HG03097 (cell line): ENCODE results near the gene TH.

Experiments used
- ATAC-seq: cut with Tn5 transposase; IDR thresholded peaks from one replicate; pipeline ENCODE4 v1.9.1; 2021; ENCODE audit not compliant: unreplicated experiment, low FRiP score

TH gene

DNA sequence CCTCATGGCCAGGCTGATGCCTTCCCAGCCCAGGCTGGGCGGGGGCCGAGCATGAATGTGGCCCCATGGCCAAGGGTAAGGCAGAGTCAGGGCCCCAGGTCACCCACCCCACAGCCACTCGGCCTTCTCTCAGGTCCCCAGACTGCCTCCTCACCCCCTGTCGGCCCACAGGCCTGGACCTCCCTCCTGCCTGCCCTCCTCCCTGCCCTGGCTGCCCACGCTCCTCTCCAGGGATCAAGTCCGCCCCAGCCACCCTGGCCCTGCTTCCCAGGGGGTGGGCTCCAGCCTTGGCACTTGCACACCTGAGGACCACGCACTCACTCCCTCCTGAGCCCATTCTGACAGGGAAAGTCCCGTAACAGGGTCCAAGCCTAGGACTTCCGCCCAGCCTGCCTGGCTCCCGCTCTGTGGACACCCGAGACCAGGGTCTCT is 37.8 kb upstream of the TH start:
- ATAC-seq, result no peak

DNA sequence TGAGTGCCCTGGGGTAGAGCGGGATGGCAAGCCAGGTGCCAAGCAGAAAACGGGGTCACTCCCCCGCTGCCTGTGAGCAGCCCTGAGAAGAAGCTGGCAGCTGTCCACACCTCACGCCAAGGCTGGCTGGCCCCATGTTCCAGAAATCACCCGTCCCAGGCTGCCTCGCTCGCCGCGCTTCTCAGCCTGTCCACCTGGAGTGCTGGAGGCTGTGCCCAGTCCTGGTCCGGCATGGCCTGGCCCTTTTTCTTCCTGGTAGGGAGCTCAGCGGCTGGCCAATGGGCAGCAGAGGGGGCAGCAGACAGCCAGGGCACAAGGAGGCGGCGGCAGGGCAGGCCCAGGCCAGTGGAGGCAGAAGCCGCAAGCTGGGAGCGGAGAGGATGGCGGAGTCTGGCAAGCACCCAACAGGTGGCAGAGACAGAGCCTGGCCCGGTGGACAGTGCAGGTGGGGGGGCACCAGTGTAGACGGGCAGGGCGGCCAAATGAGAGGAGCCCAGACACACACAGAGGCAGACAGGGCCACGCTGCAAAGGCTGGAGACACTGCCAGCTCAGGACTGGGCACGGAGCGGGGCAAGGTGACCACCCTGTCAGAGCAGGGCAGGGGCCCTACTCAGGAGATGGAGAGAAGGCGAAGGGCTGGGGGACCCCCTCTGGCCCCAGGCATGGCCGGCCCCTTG is 37.2 kb upstream of the TH start:
- ATAC-seq, result no peak

DNA sequence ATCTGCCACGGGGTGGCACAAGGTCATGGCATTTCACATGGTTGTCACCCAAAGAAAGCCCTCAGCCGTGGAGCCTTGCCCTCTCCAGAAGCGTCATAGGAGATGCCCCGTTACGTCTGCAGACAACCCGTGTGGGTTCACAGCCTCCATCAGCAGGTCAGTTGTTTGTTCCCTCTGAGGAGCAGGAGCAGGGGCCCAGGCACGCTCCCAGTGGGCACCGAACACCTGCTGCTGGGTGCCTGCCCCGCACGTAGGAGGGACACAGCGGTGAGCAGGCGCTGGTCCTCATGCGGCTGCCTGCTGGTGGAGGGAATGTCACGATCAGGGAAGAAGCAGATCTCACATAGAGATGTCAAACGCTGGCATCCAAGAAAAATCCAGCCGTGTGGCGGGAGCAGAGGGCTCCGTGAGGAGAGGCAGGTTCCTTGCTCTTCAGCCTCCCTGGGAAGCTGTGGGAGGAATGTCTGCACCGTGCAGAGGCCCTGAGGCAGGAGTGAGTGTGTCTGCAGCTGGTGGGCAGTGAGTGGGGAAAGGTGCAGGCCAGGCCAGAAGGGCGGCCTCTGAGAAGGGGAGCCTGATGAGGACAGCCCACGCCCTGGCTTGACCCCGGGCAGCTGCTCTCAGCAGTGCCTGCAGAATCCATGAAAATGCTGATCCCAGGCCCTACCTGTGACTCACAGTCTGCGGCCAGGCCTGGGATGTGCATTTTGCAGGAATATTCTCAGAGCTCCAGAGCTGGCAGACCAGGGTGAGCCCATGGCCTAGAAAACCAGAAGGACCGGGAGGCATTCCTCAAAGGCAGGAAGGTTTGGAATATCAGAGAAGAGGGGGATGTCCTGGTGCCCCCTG is 36.4 kb upstream of the TH start:
- no peak for ATAC-seq

DNA sequence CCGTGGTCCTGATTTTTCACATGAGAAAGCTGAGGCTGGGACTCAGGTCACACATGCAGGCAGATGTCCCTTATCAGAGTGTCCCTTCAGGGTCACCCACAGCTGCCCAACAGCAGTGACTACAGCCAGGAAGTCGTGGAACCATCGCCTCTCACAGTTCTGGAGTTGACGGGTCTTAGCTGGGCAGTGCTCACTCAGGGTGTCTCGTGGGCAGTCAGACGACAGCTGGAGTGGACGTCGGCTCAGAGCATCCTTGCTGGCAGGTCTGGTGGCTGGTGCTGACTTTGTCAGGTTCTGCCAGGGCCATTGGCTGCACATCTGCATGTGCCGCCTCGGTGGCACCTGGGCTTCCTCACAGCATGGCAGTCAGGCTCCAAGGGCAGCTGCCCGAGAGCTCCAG is 35.6 kb upstream of the TH start:
- no peak for ATAC-seq

DNA sequence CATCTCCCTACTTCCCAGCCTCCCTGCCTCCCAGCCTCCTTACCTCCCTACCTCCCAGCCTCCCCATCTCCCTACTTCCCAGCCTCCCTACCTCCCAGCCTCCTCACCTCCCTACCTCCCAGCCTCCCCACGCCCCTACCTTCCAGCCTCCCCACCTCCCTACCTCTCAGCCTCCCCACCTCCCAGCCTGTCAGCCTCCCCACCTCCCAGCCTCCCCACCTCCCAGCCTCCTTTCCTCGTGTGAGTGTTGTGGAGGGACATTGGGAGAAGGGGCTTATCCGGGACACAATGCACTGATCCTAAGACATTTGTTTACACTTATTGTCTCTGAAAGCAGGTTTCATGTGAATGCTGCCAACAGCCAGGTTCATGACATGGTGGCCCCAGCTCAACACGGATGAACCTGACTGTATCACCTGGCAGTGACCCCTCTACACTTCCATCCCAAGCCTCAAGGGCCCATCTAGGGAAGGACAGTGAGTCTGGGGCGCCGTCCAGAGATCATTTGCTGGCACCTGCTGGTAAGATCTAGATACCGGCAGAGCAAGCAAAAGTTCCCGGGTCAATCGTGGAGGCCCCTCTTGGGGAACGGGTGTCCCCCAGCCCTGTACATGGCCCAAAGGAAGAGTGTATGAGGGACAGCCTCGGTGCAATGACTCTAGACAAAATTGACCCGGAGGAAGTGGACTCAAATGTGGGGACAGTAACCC is 34.5 kb upstream of the TH start:
- no peak for ATAC-seq

DNA sequence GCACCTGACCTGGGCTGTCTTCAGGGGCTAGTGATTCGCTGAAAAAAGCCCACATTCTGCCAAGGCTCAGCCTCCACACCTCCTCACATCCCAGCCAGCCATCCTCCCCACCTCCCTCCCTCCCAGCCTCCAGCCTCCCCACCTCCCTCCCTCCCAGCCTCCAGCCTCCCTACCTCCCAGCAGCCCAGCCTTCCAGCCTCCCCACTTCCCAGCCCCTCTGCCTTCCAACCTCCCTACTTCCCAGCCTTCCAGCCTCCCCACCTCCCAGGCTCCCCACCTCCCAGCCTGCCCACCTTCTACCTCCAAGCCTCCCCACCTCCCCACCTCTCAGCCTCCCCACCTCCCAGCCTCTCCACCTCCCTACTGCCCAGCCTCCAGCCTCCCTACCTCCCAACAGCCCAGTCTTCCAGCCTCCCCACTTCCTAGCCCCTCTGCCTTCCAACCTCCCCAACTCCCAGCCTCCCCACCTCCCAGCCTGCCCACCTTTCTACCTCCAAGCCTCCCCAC is 33.7 kb upstream of the TH start:
- ATAC-seq, result no peak

DNA sequence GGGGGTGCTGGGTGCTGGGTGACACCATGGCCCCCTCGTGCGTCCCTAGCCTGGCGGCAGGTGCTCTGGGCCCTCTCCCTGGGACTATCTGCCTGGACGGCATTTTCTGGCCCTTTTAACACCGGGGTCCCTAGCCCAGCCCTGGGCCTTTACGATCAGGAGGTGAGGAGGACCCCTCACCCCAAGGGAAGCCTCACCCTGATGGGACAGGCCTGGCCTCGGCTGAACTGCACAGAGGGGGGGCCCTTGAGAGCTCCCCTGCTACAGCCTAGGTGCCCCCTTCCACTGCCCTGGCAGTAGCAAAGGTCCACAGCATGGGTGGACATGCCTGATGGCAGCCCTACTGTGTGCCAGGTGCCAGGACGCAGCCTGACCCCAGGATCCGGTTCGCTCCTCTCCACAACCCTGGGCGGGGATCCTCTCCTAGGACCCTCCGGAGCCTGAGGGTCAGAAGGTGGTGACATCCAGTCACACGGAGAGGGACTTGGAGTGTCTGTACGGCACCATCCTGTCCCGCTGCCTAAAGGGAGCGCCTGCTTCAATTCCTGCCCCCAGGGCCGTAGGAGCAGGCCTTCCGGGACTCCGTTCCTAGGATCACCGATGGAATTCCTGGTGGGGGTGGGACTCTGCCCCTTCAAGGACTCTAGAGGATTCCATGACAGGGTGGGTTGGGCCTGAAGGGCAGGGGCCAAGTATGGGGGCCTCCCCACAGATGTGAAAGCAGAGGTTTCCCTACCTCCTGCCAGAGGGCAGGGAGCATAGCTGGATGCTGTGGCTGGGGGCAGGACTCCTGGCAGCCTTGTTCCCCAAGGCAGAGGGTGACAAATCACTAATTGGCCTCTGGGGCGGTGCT is 33.0 kb upstream of the TH start:
- ATAC-seq, result no peak

DNA sequence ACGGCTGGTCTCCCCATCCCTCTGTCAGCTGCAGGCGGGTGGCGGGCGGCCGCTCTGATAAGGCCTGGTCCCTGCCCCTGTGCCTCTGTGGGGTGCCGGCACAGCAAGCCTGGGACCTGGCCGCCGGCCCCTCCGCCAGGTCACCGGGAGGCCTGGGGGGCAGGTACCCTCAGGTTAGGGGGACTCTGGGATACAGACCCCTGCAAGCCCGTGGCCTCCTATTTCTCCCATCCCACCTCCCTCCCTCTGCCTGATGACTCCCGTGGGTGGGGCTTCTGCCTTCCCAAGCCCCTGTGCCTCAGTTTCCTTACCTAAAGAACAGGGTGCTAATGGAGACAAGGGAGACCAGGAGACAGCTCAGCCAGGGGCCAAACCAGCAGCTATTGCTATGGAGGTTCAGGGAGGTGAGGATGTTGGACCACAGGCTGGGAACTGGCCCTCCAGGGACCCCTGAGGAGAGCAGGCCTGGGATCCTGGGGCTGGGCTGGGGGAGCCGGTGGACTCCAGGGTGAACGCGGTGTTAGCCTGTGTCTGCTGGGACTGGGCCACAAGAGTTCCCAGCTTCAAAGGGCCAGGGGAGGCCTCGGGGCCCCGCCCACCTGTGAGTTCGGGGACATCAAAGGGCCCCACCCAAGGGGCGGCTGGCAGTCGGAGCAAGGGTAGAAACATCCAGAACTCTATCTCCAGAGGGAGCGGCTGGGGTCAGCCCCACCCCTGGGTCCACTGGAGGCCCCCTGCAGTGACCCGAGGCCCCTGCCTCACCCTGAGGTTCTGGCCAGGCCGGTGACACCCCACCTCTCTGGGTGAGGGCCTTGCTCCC is 32.0 kb upstream of the TH start:
- no peak for ATAC-seq

DNA sequence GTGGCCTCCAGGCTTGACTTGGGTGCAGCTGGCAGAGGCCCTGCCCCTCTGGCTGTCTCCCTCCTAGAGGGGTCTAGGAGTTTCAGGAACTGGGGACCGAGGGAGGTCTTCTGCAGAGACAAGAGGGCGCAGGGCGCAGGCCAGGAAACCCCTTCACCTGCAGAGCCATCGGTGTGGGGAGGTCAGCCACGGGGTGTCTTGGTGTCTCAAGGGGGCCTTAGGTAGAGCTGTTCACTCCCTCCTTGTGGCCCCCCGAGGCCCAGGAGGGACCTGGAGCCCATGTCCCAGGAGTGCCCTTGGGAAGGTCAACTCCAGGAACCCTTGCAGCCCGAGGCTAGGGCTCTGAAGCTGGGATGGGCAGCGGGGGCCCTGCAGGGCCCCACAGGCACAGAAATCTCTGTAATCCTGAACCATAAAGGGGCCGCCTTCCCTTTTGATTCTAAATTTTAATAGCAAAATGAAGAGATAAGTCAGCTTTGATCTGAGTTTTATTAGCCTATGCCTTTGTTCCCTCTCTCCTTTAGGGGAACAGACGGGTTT is 31.4 kb upstream of the TH start:
- ATAC-seq, result no peak

DNA sequence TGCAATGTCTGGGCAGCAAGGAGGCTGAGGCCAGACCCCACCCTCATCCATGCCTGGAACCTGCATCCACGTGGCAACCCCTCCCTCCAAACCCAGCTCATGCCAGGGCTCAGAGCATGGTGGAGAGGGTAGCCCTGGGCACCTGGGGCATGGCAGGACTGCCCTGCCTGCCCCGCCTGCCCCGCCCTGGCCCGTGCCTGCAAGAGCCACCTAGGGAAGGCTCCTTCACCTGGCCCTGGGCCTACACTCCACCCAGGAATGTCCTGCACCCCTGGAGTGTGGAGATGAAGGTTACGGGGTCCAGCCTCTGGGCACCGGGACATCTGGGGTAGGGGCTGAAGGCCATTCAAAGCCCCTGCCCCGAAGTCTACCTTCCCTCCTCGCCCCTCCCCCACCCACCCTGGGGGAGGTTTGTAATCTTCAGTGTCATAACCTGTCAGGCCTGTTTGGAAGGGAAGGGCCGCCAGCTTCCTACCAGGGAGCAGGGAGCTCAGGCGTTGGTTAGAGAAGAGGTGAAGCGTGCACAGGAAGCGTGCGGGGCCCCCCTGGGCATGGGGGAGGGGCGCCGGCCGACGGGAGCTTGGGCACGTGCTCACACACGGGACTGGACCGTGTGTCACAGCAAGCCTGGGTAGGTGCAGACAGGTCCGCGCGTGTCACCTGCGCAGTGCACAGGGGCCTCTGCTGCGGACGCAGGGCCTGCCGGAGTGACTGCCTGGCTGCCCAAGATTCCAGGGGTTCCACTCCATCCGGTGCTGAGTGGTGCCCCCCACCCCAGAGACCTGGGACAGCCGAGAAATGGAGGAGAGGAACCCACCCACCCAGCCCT is 30.7 kb upstream of the TH start:
- ATAC-seq, result no peak

DNA sequence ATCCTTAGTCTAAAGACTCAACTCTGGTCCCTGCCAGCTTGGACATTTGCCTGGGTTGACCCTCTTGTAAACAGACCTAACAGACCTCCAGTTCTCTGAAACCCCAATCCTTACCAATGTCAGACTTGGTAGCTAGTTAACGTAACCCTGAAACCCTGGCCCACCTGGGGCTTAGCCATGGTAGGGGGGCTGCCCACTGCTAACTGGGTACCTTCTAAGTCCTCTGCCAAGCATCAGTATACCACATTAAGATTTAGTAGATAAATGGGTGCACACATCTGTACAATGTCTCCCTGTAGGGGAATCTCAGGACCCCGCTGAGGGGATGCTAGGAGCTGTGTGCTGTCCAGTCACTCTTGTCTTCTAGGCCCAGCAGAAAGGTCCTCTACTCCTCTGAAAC is 29.9 kb upstream of the TH start:
- no peak for ATAC-seq

DNA sequence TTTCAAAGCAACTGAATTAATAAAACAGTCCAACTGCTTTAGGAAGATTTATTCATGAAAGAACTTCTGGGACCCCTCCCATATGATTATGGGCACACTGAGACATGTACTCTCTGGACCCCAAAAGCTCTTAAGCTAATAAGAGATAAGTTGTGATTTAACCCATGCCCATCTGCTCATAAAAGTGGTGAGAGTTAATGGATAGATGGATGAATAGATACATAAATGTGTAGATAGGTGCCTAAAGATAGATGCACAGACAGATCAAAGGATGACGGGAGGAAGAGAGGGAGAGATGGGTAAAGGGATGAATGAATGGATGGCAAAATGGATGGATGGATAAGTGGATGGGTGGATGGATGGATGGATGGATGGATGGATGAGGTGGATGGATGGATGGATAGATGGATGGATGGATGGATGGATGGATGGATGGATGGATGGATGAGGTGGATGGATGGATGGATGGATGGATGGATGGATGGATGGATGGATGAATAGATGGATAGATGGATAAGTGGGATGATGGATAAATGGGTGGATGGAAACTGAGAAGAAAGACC is 29.4 kb upstream of the TH start:
- ATAC-seq, result no peak

DNA sequence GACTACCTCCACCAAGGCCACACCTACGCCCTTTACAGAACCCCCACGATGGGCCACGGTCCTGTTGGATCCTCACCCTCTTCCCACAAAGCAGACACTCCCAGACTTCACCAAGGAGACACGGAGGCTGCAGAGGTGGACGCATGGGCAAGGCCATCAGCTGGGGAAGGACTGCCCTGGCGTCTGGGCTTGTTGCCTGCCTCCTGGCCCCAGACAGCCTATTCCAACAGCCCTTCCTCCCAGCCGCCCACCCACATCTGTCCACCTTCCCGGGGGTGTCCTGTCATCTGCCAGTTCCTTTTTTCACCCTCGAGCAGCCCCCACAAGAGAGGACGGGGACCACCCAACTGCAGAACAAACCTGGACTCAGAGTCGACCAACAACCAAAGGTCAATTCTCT is 28.9 kb upstream of the TH start:
- ATAC-seq, result no peak

DNA sequence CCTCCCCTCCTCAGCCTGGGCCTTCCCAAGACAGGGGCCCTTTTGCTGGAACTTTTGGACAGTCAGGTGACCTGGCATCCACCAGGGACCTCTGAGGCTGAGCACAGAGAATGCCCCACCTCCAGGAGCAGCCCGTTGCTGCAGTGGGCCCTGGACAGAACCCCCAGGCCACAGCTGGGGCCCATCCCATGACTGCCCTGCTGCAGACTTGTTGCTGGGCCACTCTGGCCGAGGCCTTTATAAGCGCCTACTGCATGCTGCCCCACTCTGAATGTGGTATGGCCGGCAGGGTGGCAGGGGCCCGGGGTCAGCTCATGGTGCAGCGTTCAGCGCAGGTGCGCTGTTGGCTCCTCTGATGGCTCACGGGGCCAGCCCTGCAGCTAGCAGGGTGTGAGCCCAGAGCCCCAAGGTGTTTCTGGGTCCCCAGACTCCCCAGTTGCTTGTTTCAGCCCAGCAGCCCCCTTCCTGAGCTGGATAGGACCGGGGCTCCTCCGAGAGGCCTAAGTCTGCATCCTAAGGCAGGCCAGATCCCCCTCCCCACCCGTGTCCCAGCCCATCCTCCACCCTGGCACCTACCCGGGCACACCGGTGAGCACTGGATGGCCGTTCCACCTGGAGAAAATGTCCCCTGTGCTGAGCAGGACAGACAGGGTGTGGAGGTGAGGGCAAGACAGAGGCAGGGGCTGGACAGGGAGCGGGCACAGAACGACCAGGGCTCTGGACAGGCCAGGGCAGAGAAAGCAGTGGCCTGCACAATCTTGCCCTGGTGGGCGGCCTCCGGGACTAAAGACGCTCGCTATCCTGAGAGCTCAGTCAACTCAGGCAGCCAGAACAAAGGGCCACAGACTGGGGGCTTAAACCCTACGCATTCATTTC is 28.1 kb upstream of the TH start:
- no peak for ATAC-seq

DNA sequence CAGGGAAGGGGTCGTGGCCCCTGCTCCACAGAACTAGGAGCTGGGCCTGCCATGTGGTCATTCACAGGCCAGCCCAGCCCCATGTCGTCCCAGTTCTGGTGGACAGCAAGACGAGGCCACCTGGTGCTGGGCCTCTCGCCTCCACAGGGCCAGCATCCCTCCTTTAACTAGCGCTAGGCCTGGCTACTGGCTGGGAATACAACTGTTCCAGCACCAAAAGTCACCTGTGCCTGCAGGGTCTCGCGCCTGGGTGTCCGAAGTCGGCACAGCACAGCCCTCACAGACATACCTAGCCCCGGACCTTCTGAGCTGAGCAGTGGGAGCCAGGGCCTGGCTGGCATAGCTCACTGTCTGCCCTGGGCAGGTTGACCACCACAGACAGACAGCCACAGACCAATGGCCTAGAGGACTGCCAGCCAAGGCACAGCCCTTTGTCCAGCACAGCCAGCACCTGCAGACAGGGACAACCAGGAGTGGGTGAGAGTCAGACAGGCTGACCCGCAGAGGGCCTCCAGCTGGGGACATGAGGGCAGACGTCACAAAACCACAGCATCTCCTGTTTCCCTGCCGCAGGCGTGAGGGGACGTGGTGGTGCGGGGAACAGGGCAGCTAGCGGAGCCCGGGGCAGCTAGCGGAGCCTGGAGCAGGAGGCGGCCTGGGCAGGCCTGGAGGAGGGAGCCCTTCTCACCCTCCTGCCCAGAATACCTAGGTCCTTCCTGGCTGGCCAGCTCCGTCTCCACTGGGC is 27.2 kb upstream of the TH start:
- ATAC-seq, result no peak

DNA sequence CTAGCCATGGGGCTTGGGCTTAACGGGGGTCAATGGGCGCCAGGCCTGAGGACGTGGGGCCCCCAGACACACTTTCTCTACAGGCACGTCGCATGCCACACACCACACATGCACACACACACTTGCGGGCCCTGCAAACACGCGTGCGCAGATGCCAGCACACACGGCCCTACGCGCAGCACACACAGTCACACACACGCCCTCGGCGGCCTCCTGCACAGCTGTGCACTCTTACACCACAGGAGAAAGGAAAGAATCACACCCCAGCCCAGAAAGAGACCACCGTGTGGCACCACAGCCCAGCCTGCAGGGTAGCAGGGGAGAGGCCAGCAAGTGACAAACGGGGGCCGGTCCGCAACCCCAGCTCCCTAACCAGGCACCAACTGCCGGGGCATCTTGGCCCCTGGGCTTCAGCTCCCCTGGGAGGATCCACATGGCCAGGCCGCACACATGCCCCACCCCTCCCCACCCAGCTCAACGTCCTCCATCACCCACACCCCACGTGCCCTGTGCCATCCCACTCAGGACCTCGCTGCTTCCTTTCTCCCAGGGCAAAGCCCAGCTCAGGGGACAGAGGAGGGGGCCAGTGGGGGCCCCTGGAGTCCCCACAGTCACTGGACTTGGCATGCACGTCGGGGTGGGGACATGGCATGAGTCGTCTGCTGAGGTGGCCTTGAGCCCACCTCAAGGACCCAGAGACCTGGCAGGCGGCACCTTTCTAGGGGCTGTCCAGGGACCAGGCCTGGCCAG is 26.3 kb upstream of the TH start:
- ATAC-seq, result no peak
